HCT116 (cell line): ENCODE data around the gene IMMP2L.

Experiments used
- EZH2 ChIP-seq: fragments of 200-600 bp; sonication (generic); IDR thresholded peaks from 2 replicates; pipeline ENCODE4 v1.6.1; 2017; ENCODE audit warnings: antibody characterized with exemption, mixed run types
- EZH2phosphoT487 ChIP-seq: fragments of 200-600 bp; IDR thresholded peaks from 2 replicates; pipeline ENCODE4 v1.6.1; 2018; ENCODE audit warnings: antibody characterized with exemption, borderline replicate concordance
- JUND ChIP-seq: IDR thresholded peaks from 2 replicates; pipeline ENCODE4 v1.6.1; 2012
- POLR2A ChIP-seq: IDR thresholded peaks from 2 replicates; pipeline ENCODE4 v1.7.0; 2011; ENCODE audit warnings: borderline replicate concordance; ENCODE audit not compliant: insufficient read depth, insufficient read length; ENCODE audit errors: extremely low read depth
- POLR2AphosphoS5 ChIP-seq: IDR thresholded peaks from 2 replicates; pipeline ENCODE4 v1.6.1; 2011; ENCODE audit warnings: mild to moderate bottlenecking, low read depth, low read length, moderate library complexity
- SIN3A ChIP-seq: IDR thresholded peaks from 2 replicates; pipeline ENCODE4 v1.6.1; 2012; ENCODE audit warnings: low read depth
- YY1 ChIP-seq: IDR thresholded peaks from 2 replicates; pipeline ENCODE4 v1.6.1; 2011; ENCODE audit warnings: low read length, low read depth, moderate library complexity, mild to moderate bottlenecking; ENCODE audit not compliant: insufficient replicate concordance; ENCODE audit errors: extremely low read depth
- ZFX ChIP-seq: fragments of 450-650 bp; IDR thresholded peaks from 2 replicates; pipeline ENCODE4 v1.6.1; 2017
- ZNF274 ChIP-seq: fragments of 200-500 bp; sonication (Bioruptor generic); IDR thresholded peaks from 2 replicates; pipeline ENCODE4 v1.6.1; 2014; ENCODE audit warnings: mild to moderate bottlenecking, low read depth, low read length, inconsistent platforms
- TF ChIP-seq, protein P1 (sequence below), 3 experiments: fragments of 200-600 bp in 1 of 3; sonication (generic) in 1 of 3; IDR thresholded peaks in 2 of 3; conservative IDR thresholded peaks in 1 of 3; 2 replicates each; pipeline ENCODE4 v1.5.1; 2012 to 2017; ENCODE audit warnings: low read depth in 2 of 3, low read length in 2 of 3, antibody characterized with exemption in 1 of 3, borderline replicate concordance in 1 of 3, control low read depth in 1 of 3, mild to moderate bottlenecking in 1 of 3, mixed read lengths in 1 of 3, mixed run types in 1 of 3, moderate library complexity in 1 of 3; ENCODE audit not compliant: insufficient read depth in 1 of 3
- TF ChIP-seq, protein P2 (sequence below): IDR thresholded peaks from 2 replicates; pipeline ENCODE4 v1.6.1; 2012
- TF ChIP-seq, protein P3 (sequence below): IDR thresholded peaks from 2 replicates; pipeline ENCODE4 v1.6.1; 2011; ENCODE audit warnings: mild to moderate bottlenecking, low read length, moderate library complexity; ENCODE audit not compliant: insufficient replicate concordance; ENCODE audit errors: extremely low read depth
- TF ChIP-seq, protein P4 (sequence below): IDR thresholded peaks from 2 replicates; pipeline ENCODE4 v1.6.1; 2012

DNA sequence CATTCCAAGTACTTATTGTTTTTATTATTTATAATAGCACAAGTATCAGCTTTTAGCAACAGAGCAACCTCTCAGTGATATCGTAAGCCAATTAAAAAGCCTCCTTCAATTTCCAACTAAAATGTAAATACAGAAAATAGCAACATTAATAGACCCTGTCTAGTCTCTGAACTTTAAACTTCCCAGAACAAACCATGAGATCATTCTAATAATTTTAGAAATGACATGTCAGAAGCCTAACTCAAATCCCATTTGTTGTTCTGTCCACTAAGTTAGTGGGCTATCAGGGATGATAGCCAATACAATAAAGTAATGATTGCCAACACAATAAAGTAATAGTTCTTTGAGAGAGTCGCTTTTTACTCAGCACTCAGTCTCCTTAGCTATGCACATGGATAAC lies 493.7 kb downstream of the IMMP2L start:
- TF ChIP-seq, protein P1, sequence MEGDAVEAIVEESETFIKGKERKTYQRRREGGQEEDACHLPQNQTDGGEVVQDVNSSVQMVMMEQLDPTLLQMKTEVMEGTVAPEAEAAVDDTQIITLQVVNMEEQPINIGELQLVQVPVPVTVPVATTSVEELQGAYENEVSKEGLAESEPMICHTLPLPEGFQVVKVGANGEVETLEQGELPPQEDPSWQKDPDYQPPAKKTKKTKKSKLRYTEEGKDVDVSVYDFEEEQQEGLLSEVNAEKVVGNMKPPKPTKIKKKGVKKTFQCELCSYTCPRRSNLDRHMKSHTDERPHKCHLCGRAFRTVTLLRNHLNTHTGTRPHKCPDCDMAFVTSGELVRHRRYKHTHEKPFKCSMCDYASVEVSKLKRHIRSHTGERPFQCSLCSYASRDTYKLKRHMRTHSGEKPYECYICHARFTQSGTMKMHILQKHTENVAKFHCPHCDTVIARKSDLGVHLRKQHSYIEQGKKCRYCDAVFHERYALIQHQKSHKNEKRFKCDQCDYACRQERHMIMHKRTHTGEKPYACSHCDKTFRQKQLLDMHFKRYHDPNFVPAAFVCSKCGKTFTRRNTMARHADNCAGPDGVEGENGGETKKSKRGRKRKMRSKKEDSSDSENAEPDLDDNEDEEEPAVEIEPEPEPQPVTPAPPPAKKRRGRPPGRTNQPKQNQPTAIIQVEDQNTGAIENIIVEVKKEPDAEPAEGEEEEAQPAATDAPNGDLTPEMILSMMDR (IDR thresholded peaks at IDR 0.05 in 2 of 3, conservative IDR thresholded peaks at IDR 0.05 in 1 of 3; ENCODE audit: borderline replicate concordance in 1 of 3, insufficient read depth in 1 of 3, low read depth in 2 of 3, low read length in 2 of 3): no peak
- no peak for TF ChIP-seq EZH2
- no peak for TF ChIP-seq EZH2phosphoT487
- no peak for TF ChIP-seq YY1
- no peak for TF ChIP-seq POLR2A
- TF ChIP-seq JUND: no peak
- TF ChIP-seq ZNF274: no peak
- TF ChIP-seq, protein P2, sequence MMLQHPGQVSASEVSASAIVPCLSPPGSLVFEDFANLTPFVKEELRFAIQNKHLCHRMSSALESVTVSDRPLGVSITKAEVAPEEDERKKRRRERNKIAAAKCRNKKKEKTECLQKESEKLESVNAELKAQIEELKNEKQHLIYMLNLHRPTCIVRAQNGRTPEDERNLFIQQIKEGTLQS: no peak
- TF ChIP-seq, protein P3, sequence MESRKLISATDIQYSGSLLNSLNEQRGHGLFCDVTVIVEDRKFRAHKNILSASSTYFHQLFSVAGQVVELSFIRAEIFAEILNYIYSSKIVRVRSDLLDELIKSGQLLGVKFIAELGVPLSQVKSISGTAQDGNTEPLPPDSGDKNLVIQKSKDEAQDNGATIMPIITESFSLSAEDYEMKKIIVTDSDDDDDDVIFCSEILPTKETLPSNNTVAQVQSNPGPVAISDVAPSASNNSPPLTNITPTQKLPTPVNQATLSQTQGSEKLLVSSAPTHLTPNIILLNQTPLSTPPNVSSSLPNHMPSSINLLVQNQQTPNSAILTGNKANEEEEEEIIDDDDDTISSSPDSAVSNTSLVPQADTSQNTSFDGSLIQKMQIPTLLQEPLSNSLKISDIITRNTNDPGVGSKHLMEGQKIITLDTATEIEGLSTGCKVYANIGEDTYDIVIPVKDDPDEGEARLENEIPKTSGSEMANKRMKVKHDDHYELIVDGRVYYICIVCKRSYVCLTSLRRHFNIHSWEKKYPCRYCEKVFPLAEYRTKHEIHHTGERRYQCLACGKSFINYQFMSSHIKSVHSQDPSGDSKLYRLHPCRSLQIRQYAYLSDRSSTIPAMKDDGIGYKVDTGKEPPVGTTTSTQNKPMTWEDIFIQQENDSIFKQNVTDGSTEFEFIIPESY: no peak
- no peak for TF ChIP-seq SIN3A
- TF ChIP-seq, protein P4, sequence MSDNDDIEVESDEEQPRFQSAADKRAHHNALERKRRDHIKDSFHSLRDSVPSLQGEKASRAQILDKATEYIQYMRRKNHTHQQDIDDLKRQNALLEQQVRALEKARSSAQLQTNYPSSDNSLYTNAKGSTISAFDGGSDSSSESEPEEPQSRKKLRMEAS: no peak
- no peak for TF ChIP-seq POLR2AphosphoS5
- TF ChIP-seq ZFX: no peak
